ENCODE data around the gene LMAN1L. TPM values are rescaled to one million over a fixed set of nuclear protein-coding genes. Genes with fewer than 3 reads are reported as not detected.

LMAN1L gene
- total RNA-seq, 2 experiments from 2014 or later = 0.36 to 0.37 TPM

- POLR2A ChIA-PET = interaction anchor here (0.5 to 2.0 kb wide), 14 partner anchors 11 to 875 kb away, joined by 3 to 15 read pairs (median 4); partner anchors contain the start of genes FAM219B, MPI, PML and ULK3
- ATAC-seq (ENCODE audit: low read depth) (no peak), DNase-seq (no peak)
- Mint-ChIP-seq H3K4me1 (peaks cover 61% of the 10 kb centered on the region), H3K27ac (peak overlapping the region; percentile 87), H3K36me3 (peaks cover 43% of the 10 kb centered on the region), H3K9me3 (no peaks in the 10 kb centered on the region), H3K27me3 (no peaks in the 10 kb centered on the region), H3K4me3 (peak overlapping the region; percentile 95)
Observed at GRCh38 chr15:74869372-74869725, 56.7 kb downstream of the LMAN1L start.

GRCh38 chr15:74869726-74870407 lies 57.2 kb downstream of the LMAN1L start:
- Mint-ChIP-seq H3K9me3 (no peaks in the 10 kb centered on the region), H3K4me1 (peaks cover 57% of the 10 kb centered on the region), H3K27ac (peak overlapping the region; percentile 87), H3K4me3 (peak overlapping the region; percentile 95), H3K27me3 (no peaks in the 10 kb centered on the region), H3K36me3 (peaks cover 40% of the 10 kb centered on the region)
- POLR2A ChIA-PET = interaction anchor here (0.6 to 2.0 kb wide), 16 partner anchors 12 to 875 kb away, joined by 3 to 15 read pairs (median 4); partner anchors contain the start of genes COX5A, FAM219B, MPI and PML
- ATAC-seq (ENCODE audit: low read depth) = peak; percentile 30
- DNase-seq = no peak

GRCh38 chr15:74870436-74871215 lies 58.0 kb downstream of the LMAN1L start:
- peaks cover 52% of the 10 kb centered on the region for H3K4me1 Mint-ChIP-seq
- peaks cover 37% of the 10 kb centered on the region for H3K36me3 Mint-ChIP-seq
- DNase-seq = no peak

GRCh38 chr15:74872702-74873035 lies 60.0 kb downstream of the LMAN1L start:
- H3K4me3 Mint-ChIP-seq = peak overlapping the region; percentile 95
- no peak for DNase-seq
- peak overlapping the region; percentile 87 for H3K27ac Mint-ChIP-seq
- POLR2A ChIA-PET = interaction anchor here (1.0 to 1.5 kb wide), 2 partner anchors 34 to 96 kb away, joined by 3 to 6 read pairs; partner anchors contain the start of gene FAM219B
- H3K4me1 Mint-ChIP-seq = peaks cover 38% of the 10 kb centered on the region
- peaks cover 7% of the 10 kb centered on the region for H3K27me3 Mint-ChIP-seq
- no peak for ATAC-seq (ENCODE audit: low read depth)
- H3K36me3 Mint-ChIP-seq = peaks cover 24% of the 10 kb centered on the region
- peaks cover 2% of the 10 kb centered on the region for H3K9me3 Mint-ChIP-seq

More at GRCh38 chr15:74870436-74871215, 58.0 kb downstream of the LMAN1L start:
- Mint-ChIP-seq H3K27ac (peak overlapping the region; percentile 87), H3K27me3 (no peaks in the 10 kb centered on the region), H3K4me3 (peak overlapping the region; percentile 95), H3K9me3 (peaks cover 2% of the 10 kb centered on the region)
- POLR2A ChIA-PET = interaction anchor here (0.6 to 2.0 kb wide), 14 partner anchors 12 to 876 kb away, joined by 3 to 15 read pairs (median 4); partner anchors contain the start of genes COX5A, FAM219B, MPI and PML
- ATAC-seq (ENCODE audit: low read depth) = no peak

GRCh38 chr15:74873036-74873755 lies 60.6 kb downstream of the LMAN1L start, which contains the start of gene SCAMP2:
SCAMP2 (minus strand) TSS chr15:74873365; CDS start chr15:74873255, 110 bp downstream.
- Mint-ChIP-seq H3K27me3 (peaks cover 7% of the 10 kb centered on the region), H3K36me3 (peaks cover 18% of the 10 kb centered on the region), H3K4me3 (peak within 1 kb of the TSS; percentile 95), H3K4me1 (peaks cover 32% of the 10 kb centered on the region), H3K27ac (peak within 1 kb of the TSS; percentile 90), H3K9me3 (peaks cover 2% of the 10 kb centered on the region)
- ATAC-seq (ENCODE audit: low read depth) (peak; percentile 95), DNase-seq (peak; percentile 91)
- POLR2A ChIA-PET = interaction anchor here (1.0 to 1.6 kb wide), 6 partner anchors 11 to 96 kb away, joined by 3 to 8 read pairs (median 6); partner anchors contain the start of genes FAM219B and MPI

GRCh38 chr15:74873756-74874424 lies 61.3 kb downstream of the LMAN1L start:
- Mint-ChIP-seq H3K9me3 (peaks cover 2% of the 10 kb centered on the region), H3K4me1 (peaks cover 28% of the 10 kb centered on the region), H3K4me3 (peak overlapping the region; percentile 95), H3K27ac (peak overlapping the region; percentile 90), H3K27me3 (peaks cover 7% of the 10 kb centered on the region), H3K36me3 (peaks cover 13% of the 10 kb centered on the region)
- DNase-seq = no peak
- ATAC-seq (ENCODE audit: low read depth) = no peak
- POLR2A ChIA-PET = interaction anchor here (1.3 to 1.6 kb wide), 5 partner anchors 10 to 87 kb away, joined by 4 to 8 read pairs (median 6); partner anchors contain the start of genes FAM219B and MPI

Small RNA genes lying within 50 kb of the gene (microRNA-seq; reads per million reads assigned to microRNA genes)
- gene MIR4513 = not detected
- gene MIR6882 = not detected

Other genes starting within 250 kb of the LMAN1L start
- gene CLK3, start 197.0 kb upstream of the LMAN1L start, total RNA-seq = 100 to 1,000 TPM; 134 to 148 TPM
- 10 to 100 TPM; 46.7 to 47.0 TPM for gene EDC3, start 116.8 kb upstream of the LMAN1L start, total RNA-seq
- 10 to 100 TPM; 12.0 to 12.4 TPM for gene CYP1A1, start 87.3 kb upstream of the LMAN1L start, total RNA-seq
- gene CYP1A2, start 64.0 kb upstream of the LMAN1L start, total RNA-seq = not detected
- 100 to 1,000 TPM; 269 to 281 TPM for gene CSK, start 30.8 kb upstream of the LMAN1L start, total RNA-seq
- under 1 TPM; 0.17 to 0.28 TPM for gene CPLX3, start 13.8 kb downstream of the LMAN1L start, total RNA-seq
- gene ULK3, start 30.3 kb downstream of the LMAN1L start, total RNA-seq = 10 to 100 TPM; 59.9 to 60.4 TPM
- gene SCAMP2, start 60.5 kb downstream of the LMAN1L start, total RNA-seq = 100 to 1,000 TPM; 100 to 103 TPM
- 10 to 100 TPM; 68.7 to 72.9 TPM for gene MPI, start 77.2 kb downstream of the LMAN1L start, total RNA-seq
- 100 to 1,000 TPM in 1 of 2 experiments, 10 to 100 TPM in 1; 90.3 to 113 TPM for gene FAM219B, start 94.0 kb downstream of the LMAN1L start, total RNA-seq
- 100 to 1,000 TPM; 220 to 222 TPM for gene COX5A, start 125.2 kb downstream of the LMAN1L start, total RNA-seq
- gene RPP25, start 143.9 kb downstream of the LMAN1L start, total RNA-seq = 1 to 10 TPM; 3.5 to 4.2 TPM
- under 1 TPM in 1 of 2 experiments, not detected in 1; 0.22 TPM for gene SCAMP5, start 182.7 kb downstream of the LMAN1L start, total RNA-seq
- gene PPCDC, start 210.8 kb downstream of the LMAN1L start, total RNA-seq = 10 to 100 TPM; 16.0 to 16.7 TPM